HG03060 (cell line): Measurements from ENCODE around the gene IMP4.

Experiments
- ATAC-seq: cut with Tn5 transposase; IDR thresholded peaks from one replicate; pipeline ENCODE4 v1.9.1; 2021; ENCODE audit warnings: low read depth, moderate number of reproducible peaks; ENCODE audit not compliant: unreplicated experiment

Gene IMP4

DNA sequence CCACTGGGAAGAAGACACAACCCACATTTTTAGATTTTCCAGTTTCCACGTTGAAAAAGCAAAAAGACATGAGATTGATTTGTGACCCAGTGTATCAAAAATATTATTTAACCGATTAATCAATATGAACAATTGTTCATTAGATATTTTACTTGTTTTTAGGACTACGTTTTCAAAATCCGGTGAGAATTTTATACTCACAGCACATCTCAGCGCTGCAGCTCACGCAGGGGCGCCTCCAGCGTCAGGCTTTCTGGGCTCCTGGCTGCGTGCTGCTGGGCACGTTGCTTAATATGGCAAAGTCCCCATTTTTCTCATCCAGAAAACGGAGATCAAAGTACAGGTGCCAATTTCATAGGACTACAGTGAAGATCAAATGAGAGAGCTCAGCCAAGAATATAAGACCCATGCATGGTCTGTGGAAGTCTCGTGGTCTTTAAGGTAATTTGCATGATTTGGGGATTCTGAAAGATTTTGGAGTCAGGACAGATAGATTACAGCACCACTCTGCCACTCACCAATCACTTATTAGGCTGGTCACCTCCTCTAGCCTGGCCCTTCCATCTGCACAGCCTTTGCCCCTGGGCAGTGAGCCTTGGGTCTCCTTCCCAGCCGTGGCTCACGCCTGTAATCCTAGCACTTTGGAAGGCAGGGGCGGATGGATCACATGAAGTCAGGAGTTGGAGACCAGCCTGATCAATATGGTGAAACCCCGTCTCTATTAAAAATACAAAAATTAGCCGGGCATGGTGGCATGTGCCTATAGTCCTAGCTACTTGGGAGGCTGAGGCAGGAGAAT lies 49.4 kb downstream of the IMP4 start:
- no peak for ATAC-seq

DNA sequence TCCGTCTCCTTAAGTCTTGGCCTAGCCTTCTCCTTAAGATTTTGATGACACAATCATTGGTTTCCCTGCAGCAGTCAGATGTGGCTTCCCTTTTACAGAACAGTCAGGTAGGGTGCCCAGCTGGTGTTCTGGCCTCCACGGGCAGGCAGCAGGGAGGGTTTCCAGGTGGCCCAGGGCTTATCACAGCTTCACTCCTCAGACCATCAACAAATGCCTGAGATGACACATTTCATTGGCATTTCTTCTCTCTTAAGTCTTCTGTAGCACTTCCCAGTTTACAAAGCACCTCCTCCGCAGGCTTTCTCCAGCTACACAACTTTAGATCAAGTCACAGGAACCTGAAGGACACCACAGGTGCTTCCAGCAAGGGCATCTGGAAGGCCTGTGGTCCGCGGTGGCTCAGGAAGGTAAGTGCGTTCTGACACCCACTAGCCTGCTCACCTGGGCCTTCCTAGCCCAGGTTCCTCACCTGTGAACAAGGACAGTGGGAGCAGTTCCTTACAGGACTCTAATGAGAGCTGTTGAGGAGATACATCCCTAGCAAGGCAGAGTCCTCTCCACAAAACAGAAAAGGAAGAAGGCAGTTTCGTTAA lies 50.7 kb downstream of the IMP4 start:
- no peak for ATAC-seq
